AG10803 (cell line): ENCODE results near the gene SETD3.

Experiments used
- DNase-seq: peaks from one replicate; pipeline ENCODE4 v3.0.0; 2010; ENCODE audit warnings: low read depth
- H3K4me3 ChIP-seq: 2 replicates; pipeline ENCODE4 v1.5.1; 2011; ENCODE audit warnings: mild to moderate bottlenecking, low read length, control low read depth
- TF ChIP-seq, protein P1 (sequence below): conservative IDR thresholded peaks from 2 replicates; pipeline ENCODE4 v1.5.1; 2011; ENCODE audit warnings: mild to moderate bottlenecking, low read length, control low read depth, inconsistent platforms

SETD3 gene

DNA sequence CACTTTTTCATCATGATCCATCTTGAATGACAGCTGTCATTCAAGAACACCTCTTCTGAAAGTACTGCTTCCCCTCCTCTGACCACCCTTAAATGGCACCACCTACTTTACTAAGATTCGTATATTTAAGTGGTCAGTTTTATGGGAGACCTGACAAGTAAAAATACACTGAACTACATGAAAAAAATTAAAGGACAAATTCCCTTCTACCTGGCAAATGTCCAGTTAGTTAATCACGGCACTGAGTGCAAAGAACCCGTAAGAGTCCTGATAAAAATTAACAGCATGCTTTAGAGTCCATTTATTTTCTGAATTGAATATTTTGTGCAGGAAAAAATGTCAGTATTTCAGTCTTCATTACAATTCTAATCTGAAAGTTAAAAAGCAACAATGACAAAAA lies 48.7 kb downstream of the SETD3 start:
- TF ChIP-seq, protein P1, sequence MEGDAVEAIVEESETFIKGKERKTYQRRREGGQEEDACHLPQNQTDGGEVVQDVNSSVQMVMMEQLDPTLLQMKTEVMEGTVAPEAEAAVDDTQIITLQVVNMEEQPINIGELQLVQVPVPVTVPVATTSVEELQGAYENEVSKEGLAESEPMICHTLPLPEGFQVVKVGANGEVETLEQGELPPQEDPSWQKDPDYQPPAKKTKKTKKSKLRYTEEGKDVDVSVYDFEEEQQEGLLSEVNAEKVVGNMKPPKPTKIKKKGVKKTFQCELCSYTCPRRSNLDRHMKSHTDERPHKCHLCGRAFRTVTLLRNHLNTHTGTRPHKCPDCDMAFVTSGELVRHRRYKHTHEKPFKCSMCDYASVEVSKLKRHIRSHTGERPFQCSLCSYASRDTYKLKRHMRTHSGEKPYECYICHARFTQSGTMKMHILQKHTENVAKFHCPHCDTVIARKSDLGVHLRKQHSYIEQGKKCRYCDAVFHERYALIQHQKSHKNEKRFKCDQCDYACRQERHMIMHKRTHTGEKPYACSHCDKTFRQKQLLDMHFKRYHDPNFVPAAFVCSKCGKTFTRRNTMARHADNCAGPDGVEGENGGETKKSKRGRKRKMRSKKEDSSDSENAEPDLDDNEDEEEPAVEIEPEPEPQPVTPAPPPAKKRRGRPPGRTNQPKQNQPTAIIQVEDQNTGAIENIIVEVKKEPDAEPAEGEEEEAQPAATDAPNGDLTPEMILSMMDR, result no peak
- DNase-seq, result no peak
- no peak overlapping the region for H3K4me3 ChIP-seq

DNA sequence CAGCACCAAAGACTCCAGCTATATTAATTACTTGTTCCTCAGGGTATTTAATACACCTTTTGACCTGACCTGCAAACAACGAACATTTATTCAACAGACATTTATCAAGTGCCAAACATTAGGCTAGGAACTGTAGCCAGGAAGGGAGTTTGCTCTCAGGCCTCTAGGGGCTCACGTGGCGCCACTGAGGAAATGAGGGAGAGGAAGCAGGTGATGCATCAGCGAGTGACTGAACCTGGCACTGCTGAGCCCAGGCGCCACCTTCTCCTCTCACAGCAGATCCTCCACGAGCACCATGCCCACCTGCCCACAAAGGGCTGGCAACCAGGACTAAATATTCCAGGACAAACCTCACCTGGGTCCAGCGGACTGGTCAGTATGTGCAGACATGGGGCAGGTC lies 50.2 kb downstream of the SETD3 start:
- no peak overlapping the region for H3K4me3 ChIP-seq
- TF ChIP-seq, protein P1, result peak; percentile 17
- no peak for DNase-seq

DNA sequence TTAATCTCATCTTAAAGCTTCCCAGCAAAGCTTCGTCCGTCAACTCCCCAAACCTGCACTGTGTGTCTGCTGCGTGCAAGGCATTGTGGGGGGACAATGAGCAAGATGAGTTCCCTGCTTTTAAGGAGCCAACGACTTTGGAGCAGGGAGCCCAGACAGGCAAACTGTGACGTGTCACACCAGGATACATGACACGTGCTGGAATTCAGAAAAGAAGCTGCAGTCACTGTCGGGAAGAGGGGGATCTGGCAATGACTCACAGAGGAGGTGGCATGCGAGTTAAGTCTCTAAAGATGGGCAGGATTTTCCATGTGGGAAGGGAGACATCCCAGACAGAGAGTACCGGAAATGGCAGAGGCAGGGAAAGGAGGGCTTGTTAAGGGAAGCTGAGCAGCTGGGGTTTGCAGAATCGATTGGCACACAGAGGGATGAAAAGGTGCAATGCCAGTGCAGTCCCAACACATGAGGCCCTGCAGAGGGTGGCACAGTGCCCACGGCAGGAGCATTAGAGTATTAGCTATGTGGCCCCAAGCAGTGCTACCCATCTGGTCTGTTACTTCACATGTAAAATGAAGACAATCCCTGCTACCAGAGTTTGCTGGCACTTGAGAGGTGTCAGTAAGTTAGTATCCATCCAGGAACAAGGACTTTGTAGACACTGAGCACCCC lies 52.9 kb downstream of the SETD3 start:
- TF ChIP-seq, protein P1, result no peak
- DNase-seq, result peak; percentile 84
- no peak overlapping the region for H3K4me3 ChIP-seq

- no peak overlapping the region for H3K4me3 ChIP-seq
- TF ChIP-seq, protein P1, result no peak
- no peak for DNase-seq
These were observed 53.8 kb downstream of the SETD3 start for GRCh38 chr14:99426813-99427346.

GRCh38 chr14:99426265-99426664 lies 54.4 kb downstream of the SETD3 start:
- no peak overlapping the region for H3K4me3 ChIP-seq
- DNase-seq, result no peak
- TF ChIP-seq, protein P1, result no peak

GRCh38 chr14:99425272-99425681 lies 55.4 kb downstream of the SETD3 start:
- no peak for DNase-seq
- TF ChIP-seq, protein P1, result no peak
- no peak overlapping the region for H3K4me3 ChIP-seq

- H3K4me3 ChIP-seq, result no peak overlapping the region
- TF ChIP-seq, protein P1, result no peak
- no peak for DNase-seq
These were observed 56.3 kb downstream of the SETD3 start for GRCh38 chr14:99424306-99424877.
